Stimulated activated CD4-positive, alpha-beta T cell treated with anti-CD3 and anti-CD28 coated beads, Interleukin-12 subunit alpha, Interleukin-12 subunit beta, amount 100 ng/mL, for 48 hours (primary cell): ENCODE data around the gene CPT1A.
A peak's percentile ranks its signal among the peaks of the same experiment; 100 is the strongest.

ENCODE experiments used
- DNase-seq, 3 donors: peaks; one replicate each; pipeline ENCODE4 v3.0.0-alpha.2; 2020; ENCODE audit warnings: low read depth in 2 of 3, low spot score in 1 of 3

The CPT1A gene

GRCh38 chr11:68832476-68833181, 9.1 kb downstream of the CPT1A start:
- no peak for DNase-seq

GRCh38 chr11:68831124-68831523, 10.6 kb downstream of the CPT1A start:
- no peak for DNase-seq

GRCh38 chr11:68829581-68829980, 12.1 kb downstream of the CPT1A start:
- no peak for DNase-seq

- no peak for DNase-seq
Measured at GRCh38 chr11:68828957-68829356, 12.8 kb downstream of the CPT1A start.

- DNase-seq, result no peak
Measured at GRCh38 chr11:68828155-68828931, 13.4 kb downstream of the CPT1A start.

GRCh38 chr11:68827733-68828132, 14.0 kb downstream of the CPT1A start:
- DNase-seq, result no peak

GRCh38 chr11:68826726-68827125, 15.0 kb downstream of the CPT1A start:
- no peak for DNase-seq

GRCh38 chr11:68825571-68825970, 16.1 kb downstream of the CPT1A start:
- peak in 1 of 3 donors; percentile 24 for DNase-seq

GRCh38 chr11:68822546-68822945, 19.2 kb downstream of the CPT1A start:
- DNase-seq, result no peak

- no peak for DNase-seq
Measured at GRCh38 chr11:68821670-68822069, 20.0 kb downstream of the CPT1A start.

GRCh38 chr11:68819362-68819761, 22.4 kb downstream of the CPT1A start:
- DNase-seq, result no peak

- DNase-seq, result no peak
Measured at GRCh38 chr11:68818181-68818580, 23.5 kb downstream of the CPT1A start.

- no peak for DNase-seq
Measured at GRCh38 chr11:68817554-68817953, 24.2 kb downstream of the CPT1A start.

- DNase-seq, result no peak
Measured at GRCh38 chr11:68816917-68817419, 24.7 kb downstream of the CPT1A start.

GRCh38 chr11:68816251-68816776, 25.4 kb downstream of the CPT1A start:
- DNase-seq, result no peak

- DNase-seq, result no peak
Measured at GRCh38 chr11:68813773-68814172, 27.9 kb downstream of the CPT1A start.

GRCh38 chr11:68812526-68812925, 29.2 kb downstream of the CPT1A start:
- DNase-seq, result no peak

GRCh38 chr11:68810164-68810563, 31.6 kb downstream of the CPT1A start:
- DNase-seq, result no peak

GRCh38 chr11:68809506-68809905, 32.2 kb downstream of the CPT1A start:
- no peak for DNase-seq

GRCh38 chr11:68808787-68809186, 32.9 kb downstream of the CPT1A start:
- no peak for DNase-seq

GRCh38 chr11:68806931-68807844, 34.5 kb downstream of the CPT1A start:
- DNase-seq, result no peak
